A549 treated with ZK216348 at 1 μM for 4 hours (cell line): ENCODE measurements around the gene SELENOV. TPM values are rescaled to one million over a fixed set of nuclear protein-coding genes. Genes with fewer than 3 reads are reported as not detected.

Experiments used
- total RNA-seq: library from RNA; stranded (reverse); fragments of 200-300 nt; extraction: Qiagen RNA extraction; gene quantifications from 5 replicates; pipeline ENCODE4 v1.2.3, GENCODE V29; 2022; ENCODE audit warnings: low read depth

Gene SELENOV
- total RNA-seq = not detected in 5 replicates

GRCh38 chr19:39514840-39515550, at the start of gene SELENOV:
Gene SELENOV, plus strand, starts transcription at chr19:39515139. Its CDS starts 74 bp downstream, at chr19:39515213.

GRCh38 chr19:39480337-39481228, 34.4 kb upstream of the SELENOV start, which contains the start of gene TIMM50:
Gene TIMM50, plus strand, starts transcription at chr19:39480838. Its CDS starts 16 bp downstream, at chr19:39480854.

GRCh38 chr19:39498798-39499642, 15.9 kb upstream of the SELENOV start, which contains the start of gene DLL3:
Gene DLL3, plus strand, starts transcription at chr19:39498947. Its CDS starts 28 bp downstream, at chr19:39498975.

GRCh38 chr19:39532233-39533002, 17.5 kb downstream of the SELENOV start, which contains the start of gene EID2B:
Gene EID2B, minus strand, starts transcription at chr19:39532852. Its CDS starts 50 bp downstream, at chr19:39532802.

DNA sequence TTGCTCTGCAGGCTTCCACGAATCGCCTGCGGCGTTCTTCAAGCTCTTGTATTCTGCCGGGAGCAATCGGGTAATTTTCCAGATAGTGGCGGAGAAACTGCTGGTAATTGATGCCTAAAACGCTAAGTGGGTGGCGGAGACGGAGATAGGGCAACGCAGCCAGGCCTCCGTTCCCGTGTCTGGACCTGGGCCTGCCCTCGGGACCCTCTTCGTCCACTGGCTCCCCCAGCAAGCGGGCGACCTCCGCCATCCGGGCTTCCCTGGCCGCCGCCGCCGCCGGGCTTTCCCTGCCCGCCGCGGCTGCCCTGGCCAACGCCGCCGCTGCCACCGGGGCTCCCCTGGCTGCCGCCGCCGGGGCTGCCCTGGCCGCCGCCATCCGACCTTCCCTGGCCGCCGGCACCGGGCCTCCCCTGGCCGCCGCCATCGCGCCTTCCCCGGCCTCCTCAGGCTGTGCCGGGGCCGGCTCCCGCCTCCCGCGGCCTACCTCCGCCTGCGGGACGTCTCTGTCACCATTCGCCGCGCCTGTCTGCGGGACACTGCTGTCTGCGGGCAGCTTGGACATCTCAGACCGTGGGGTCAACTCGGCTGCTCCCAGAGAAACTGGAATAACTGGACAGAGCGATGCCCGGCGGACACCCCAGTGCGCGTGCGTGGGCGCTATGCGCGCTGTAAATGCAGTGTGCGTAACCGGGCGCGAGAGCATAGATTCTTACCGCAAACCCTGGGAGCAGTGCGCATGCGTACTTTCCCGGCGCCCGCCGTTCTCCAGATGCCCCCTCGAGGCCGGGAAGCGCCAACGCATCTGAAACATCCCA, 24.8 kb downstream of the SELENOV start, which contains the start of gene EID2:
Gene EID2, minus strand, starts transcription at position 644 of the 815 bp plus-strand sequence. Its CDS starts 82 bp downstream, at position 562.

Other genes with a start within 250 kb of the SELENOV start
- gene IFNL2, start 246.7 kb upstream of the SELENOV start, total RNA-seq = not detected in 5 replicates
- 0.30 TPM in 1 of 5 replicates, not detected in the others for gene IFNL1, start 218.7 kb upstream of the SELENOV start, total RNA-seq
- gene LRFN1, start 194.3 kb upstream of the SELENOV start, total RNA-seq = 5.9 to 13.6 TPM (median 12.4 TPM) in 5 replicates
- 0.39 to 0.49 TPM in 2 of 5 replicates, not detected in the others for gene GMFG, start 179.1 kb upstream of the SELENOV start, total RNA-seq
- 90.7 to 196 TPM (median 187 TPM) in 5 replicates for gene SAMD4B, start 172.7 kb upstream of the SELENOV start, total RNA-seq
- 63.9 to 86.0 TPM (median 79.1 TPM) in 5 replicates for gene PAF1, start 124.0 kb upstream of the SELENOV start, total RNA-seq
- gene MED29, start 123.8 kb upstream of the SELENOV start, total RNA-seq = 57.7 to 76.7 TPM (median 68.7 TPM) in 5 replicates
- 102 to 201 TPM (median 151 TPM) in 5 replicates for gene ZFP36, start 108.3 kb upstream of the SELENOV start, total RNA-seq
- 43.4 to 100 TPM (median 80.1 TPM) in 5 replicates for gene PLEKHG2, start 102.5 kb upstream of the SELENOV start, total RNA-seq
- 5,245 to 7,224 TPM (median 7,041 TPM) in 5 replicates for gene RPS16, start 79.2 kb upstream of the SELENOV start, total RNA-seq
- 140 to 214 TPM (median 201 TPM) in 5 replicates for gene SUPT5H, start 69.6 kb upstream of the SELENOV start, total RNA-seq
- 162 to 226 TPM (median 224 TPM) in 5 replicates for gene TIMM50, start 34.3 kb upstream of the SELENOV start, total RNA-seq
- gene DLL3, start 16.2 kb upstream of the SELENOV start, total RNA-seq = 7.4 to 12.3 TPM (median 10.9 TPM) in 5 replicates
- 5.0 to 10.8 TPM (median 10.0 TPM) in 5 replicates for gene EID2B, start 17.7 kb downstream of the SELENOV start, total RNA-seq
- 36.7 to 52.9 TPM (median 46.4 TPM) in 5 replicates for gene EID2, start 25.0 kb downstream of the SELENOV start, total RNA-seq
- gene LGALS13, start 87.4 kb downstream of the SELENOV start, total RNA-seq = not detected in 5 replicates
- gene LGALS16, start 140.8 kb downstream of the SELENOV start, total RNA-seq = not detected in 5 replicates
- gene LGALS14, start 189.3 kb downstream of the SELENOV start, total RNA-seq = not detected in 5 replicates
- not detected in 5 replicates for gene CLC, start 222.9 kb downstream of the SELENOV start, total RNA-seq